Stomach (tissue), 4 donors: ENCODE measurements around the gene NFATC1.

Experiments used
- EP300 ChIP-seq: sonication (generic); formaldehyde crosslinking; IDR thresholded peaks from one replicate; pipeline ENCODE4 v1.6.1; 2017; ENCODE audit warnings: antibody characterized with exemption
- POLR2A ChIP-seq, 4 donors: fragments of 450-650 bp; IDR thresholded peaks; one replicate each; pipeline ENCODE4 v1.6.1; 2016; ENCODE audit warnings: antibody characterized with exemption in 4 of 4, control low read depth in 2 of 4, mild to moderate bottlenecking in 1 of 4, moderate library complexity in 1 of 4
- POLR2AphosphoS5 ChIP-seq, 3 donors: sonication (generic); formaldehyde crosslinking; IDR thresholded peaks; one replicate each; pipeline ENCODE4 v1.6.1; 2016; ENCODE audit warnings: antibody characterized with exemption in 3 of 3
- TF ChIP-seq, protein P1 (sequence below), 7 experiments: fragments of 450-650 bp in 4 of 7; fragments of 200-600 bp in 3 of 7; sonication (generic) in 3 of 7; IDR thresholded peaks; one replicate each; pipeline ENCODE4 v1.5.1; 2016 to 2019; ENCODE audit warnings: antibody characterized with exemption in 7 of 7, control low read depth in 2 of 7, mild to moderate bottlenecking in 1 of 7

DNA sequence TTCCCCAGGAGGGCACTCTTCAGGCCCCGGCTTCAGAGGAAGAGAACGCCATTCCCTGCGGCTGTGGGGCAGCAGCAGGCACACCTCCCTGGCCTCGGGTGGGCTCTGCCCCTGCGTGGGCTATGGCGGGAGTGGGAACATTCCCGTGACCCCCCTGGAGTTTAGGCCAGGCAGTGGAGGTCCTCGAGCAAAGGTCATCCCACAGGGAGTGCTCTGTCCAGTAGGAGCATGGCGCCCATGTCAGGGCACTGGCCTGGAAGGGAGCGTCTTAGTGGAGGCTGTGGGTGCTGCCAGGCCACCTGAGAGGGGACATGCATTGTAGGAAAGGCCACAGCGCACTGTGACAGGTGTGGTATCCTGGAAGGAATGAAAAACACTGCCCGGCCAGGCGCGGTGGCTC lies 9.2 kb upstream of the NFATC1 start:
- TF ChIP-seq, protein P1, sequence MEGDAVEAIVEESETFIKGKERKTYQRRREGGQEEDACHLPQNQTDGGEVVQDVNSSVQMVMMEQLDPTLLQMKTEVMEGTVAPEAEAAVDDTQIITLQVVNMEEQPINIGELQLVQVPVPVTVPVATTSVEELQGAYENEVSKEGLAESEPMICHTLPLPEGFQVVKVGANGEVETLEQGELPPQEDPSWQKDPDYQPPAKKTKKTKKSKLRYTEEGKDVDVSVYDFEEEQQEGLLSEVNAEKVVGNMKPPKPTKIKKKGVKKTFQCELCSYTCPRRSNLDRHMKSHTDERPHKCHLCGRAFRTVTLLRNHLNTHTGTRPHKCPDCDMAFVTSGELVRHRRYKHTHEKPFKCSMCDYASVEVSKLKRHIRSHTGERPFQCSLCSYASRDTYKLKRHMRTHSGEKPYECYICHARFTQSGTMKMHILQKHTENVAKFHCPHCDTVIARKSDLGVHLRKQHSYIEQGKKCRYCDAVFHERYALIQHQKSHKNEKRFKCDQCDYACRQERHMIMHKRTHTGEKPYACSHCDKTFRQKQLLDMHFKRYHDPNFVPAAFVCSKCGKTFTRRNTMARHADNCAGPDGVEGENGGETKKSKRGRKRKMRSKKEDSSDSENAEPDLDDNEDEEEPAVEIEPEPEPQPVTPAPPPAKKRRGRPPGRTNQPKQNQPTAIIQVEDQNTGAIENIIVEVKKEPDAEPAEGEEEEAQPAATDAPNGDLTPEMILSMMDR (IDR thresholded peaks at IDR 0.05) = no peak
- TF ChIP-seq POLR2A (IDR thresholded peaks at IDR 0.05) (no peak), POLR2AphosphoS5 (IDR thresholded peaks at IDR 0.05) (no peak), EP300 (no peak)
